Left lung (tissue), 10 donors: ENCODE data around the gene CASK. TPM values are rescaled to one million over a fixed set of nuclear protein-coding genes. Genes with fewer than 3 reads are reported as not detected.

Experiments
- ATAC-seq: fragments of 200-7000 bp; cut with Tn5 transposase; one replicate; pipeline ENCODE4 v1.9.1; 2020; ENCODE audit warnings: moderate library complexity
- DNase-seq, 4 donors: peaks; one replicate each; pipeline ENCODE4 v3.0.0-alpha.2; 2013 to 2020
- H3K27ac ChIP-seq, 2 donors: fragments of 200-600 bp; sonication (generic) in 1 of 2; one replicate each; pipeline versions ENCODE4 v1.5.0 to v1.8.0; 2020 to 2021
- H3K27me3 ChIP-seq, 2 donors: fragments of 200-600 bp; sonication (generic) in 1 of 2; one replicate each; pipeline versions ENCODE4 v1.5.0 to v1.8.0; 2020 to 2021
- H3K36me3 ChIP-seq, 2 donors: fragments of 200-600 bp; sonication (generic) in 1 of 2; one replicate each; pipeline versions ENCODE4 v1.5.0 to v1.8.0; 2020 to 2021
- H3K4me1 ChIP-seq, 2 donors: fragments of 200-600 bp; one replicate each; pipeline ENCODE4 v1.8.0; 2021
- H3K4me3 ChIP-seq, 2 donors: fragments of 200-600 bp; sonication (generic) in 1 of 2; one replicate each; pipeline versions ENCODE4 v1.5.0 to v1.8.0; 2020 to 2021; ENCODE audit warnings: mild to moderate bottlenecking in 1 of 2
- H3K9me3 ChIP-seq, 2 donors: fragments of 200-600 bp; sonication (generic) in 1 of 2; one replicate each; pipeline versions ENCODE4 v1.5.0 to v1.8.0; 2020 to 2021
- intact Hi-C, 2 donors: fragments of 100-400 bp; cut with DNase I; formaldehyde crosslinking; loops; one replicate each; pipeline versions ENCODE4 v1.11.2 to v1.14.2; 2022
- polyA plus RNA-seq, 6 donors: library from polyadenylated mRNA; unstranded; fragments of 120-200 nt; gene quantifications; one replicate each; pipeline ENCODE4 v1.2.1, GENCODE V29; 2013; ENCODE audit not compliant: insufficient read length in 6 of 6
- total RNA-seq, 2 donors: library from RNA; stranded (reverse); fragmentation: NEBNext Ultra II Directional; extraction: Animal tissue kit (Norgen Biotek cat#: 25700); gene quantifications; one replicate each; pipeline ENCODE4 v1.2.1, GENCODE V29; 2021
- TF ChIP-seq, protein P1 (sequence below), 2 donors: fragments of 200-600 bp; sonication (generic) in 1 of 2; IDR thresholded peaks; one replicate each; pipeline versions ENCODE4 v1.5.0 to v1.8.0; 2021; ENCODE audit warnings: antibody characterized with exemption in 2 of 2
- donor health status: DM: no; HTN: yes; CAD: no.
- donor health status: DM: no; HTN: no; CAD: no.

CASK gene
- total and polyA plus RNA-seq, 8 donors: 48.2 to 70.7 (median 56.9) TPM

GRCh38 chrX:41480508-41481260 is 442.7 kb downstream of the CASK start:
- H3K9me3 ChIP-seq: no peaks in the 10 kb centered on the region
- H3K4me3 ChIP-seq: no peak overlapping the region
- no peak for DNase-seq
- no peaks in the 10 kb centered on the region for H3K27me3 ChIP-seq
- intact Hi-C loops: no loop called here
- no peak for ATAC-seq
- H3K4me1 ChIP-seq: no peaks in the 10 kb centered on the region
- H3K36me3 ChIP-seq: no peaks in the 10 kb centered on the region
- TF ChIP-seq, protein P1, sequence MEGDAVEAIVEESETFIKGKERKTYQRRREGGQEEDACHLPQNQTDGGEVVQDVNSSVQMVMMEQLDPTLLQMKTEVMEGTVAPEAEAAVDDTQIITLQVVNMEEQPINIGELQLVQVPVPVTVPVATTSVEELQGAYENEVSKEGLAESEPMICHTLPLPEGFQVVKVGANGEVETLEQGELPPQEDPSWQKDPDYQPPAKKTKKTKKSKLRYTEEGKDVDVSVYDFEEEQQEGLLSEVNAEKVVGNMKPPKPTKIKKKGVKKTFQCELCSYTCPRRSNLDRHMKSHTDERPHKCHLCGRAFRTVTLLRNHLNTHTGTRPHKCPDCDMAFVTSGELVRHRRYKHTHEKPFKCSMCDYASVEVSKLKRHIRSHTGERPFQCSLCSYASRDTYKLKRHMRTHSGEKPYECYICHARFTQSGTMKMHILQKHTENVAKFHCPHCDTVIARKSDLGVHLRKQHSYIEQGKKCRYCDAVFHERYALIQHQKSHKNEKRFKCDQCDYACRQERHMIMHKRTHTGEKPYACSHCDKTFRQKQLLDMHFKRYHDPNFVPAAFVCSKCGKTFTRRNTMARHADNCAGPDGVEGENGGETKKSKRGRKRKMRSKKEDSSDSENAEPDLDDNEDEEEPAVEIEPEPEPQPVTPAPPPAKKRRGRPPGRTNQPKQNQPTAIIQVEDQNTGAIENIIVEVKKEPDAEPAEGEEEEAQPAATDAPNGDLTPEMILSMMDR (IDR thresholded peaks at IDR 0.05): no peak
- no peak overlapping the region for H3K27ac ChIP-seq

DNA sequence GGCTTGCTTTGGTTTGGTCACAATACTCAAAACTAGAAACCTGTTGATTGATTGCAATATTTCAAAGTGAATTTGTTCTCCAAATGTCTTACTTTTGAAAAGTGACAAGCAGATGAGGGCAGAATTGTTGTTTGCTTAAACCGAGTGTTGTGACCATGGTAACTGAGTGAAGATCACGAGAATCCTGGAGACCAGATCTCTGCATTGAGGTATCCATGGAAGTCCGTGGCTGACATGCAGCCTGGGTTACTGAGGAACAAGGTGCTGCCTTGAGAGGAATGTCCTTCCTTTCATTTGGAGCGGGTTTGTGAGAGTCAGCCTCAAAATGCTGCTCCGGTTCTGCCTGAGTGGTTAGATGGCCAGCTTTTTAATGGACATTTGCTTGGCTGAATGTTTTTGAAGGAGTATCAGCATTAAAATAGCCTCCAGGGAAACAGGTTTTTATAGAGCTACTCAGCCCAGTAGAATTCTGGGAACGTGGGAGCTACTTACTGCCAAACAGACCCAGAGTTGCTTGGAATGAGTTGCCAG is 444.9 kb downstream of the CASK start:
- Histone ChIP-seq H3K9me3 (no peaks in the 10 kb centered on the region), H3K27me3 (no peaks in the 10 kb centered on the region), H3K27ac (no peak overlapping the region), H3K4me1 (no peaks in the 10 kb centered on the region), H3K4me3 (no peak overlapping the region), H3K36me3 (no peaks in the 10 kb centered on the region)
- TF ChIP-seq, protein P1 (IDR thresholded peaks at IDR 0.05): no peak
- intact Hi-C loops: no loop called here
- ATAC-seq: no peak
- no peak for DNase-seq

GRCh38 chrX:41475591-41476241 is 447.6 kb downstream of the CASK start:
- DNase-seq: no peak
- intact Hi-C loops: no loop called here
- TF ChIP-seq, protein P1 (IDR thresholded peaks at IDR 0.05): no peak

DNA sequence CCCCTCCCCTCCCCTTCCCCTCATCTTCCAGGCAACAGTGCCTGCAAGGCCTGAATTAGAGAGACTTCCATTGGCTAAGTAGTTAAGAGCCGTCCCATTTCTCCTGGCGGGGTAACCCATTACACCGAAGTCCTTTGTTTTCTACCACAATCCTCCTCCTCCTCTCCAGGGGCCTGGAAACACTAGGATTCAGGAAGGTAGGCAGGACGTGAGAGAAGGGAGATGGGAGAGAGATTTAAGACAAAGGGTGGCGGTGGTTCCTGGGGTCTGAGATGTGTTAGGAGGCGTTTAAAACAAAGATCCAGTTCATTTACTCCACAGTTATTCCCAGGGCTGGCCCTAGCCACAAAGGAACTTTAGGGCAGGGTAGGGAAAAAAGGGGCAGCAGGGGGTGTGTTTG is 448.2 kb downstream of the CASK start:
- H3K27me3 ChIP-seq: no peaks in the 10 kb centered on the region
- DNase-seq (no peak), ATAC-seq (no peak)
- H3K4me1 ChIP-seq: no peaks in the 10 kb centered on the region
- H3K4me3 ChIP-seq: no peak overlapping the region
- H3K27ac ChIP-seq: no peak overlapping the region
- intact Hi-C loops: no loop called here
- no peaks in the 10 kb centered on the region for H3K36me3 ChIP-seq
- TF ChIP-seq, protein P1 (IDR thresholded peaks at IDR 0.05): no peak
- H3K9me3 ChIP-seq: no peaks in the 10 kb centered on the region

More at GRCh38 chrX:41475591-41476241, 447.6 kb downstream of the CASK start:
- no peak overlapping the region for H3K27ac ChIP-seq
- no peaks in the 10 kb centered on the region for H3K4me1 ChIP-seq
- no peak overlapping the region for H3K4me3 ChIP-seq
- no peaks in the 10 kb centered on the region for H3K36me3 ChIP-seq
- H3K9me3 ChIP-seq: no peaks in the 10 kb centered on the region
- ATAC-seq: no peak
- H3K27me3 ChIP-seq: no peaks in the 10 kb centered on the region

DNA sequence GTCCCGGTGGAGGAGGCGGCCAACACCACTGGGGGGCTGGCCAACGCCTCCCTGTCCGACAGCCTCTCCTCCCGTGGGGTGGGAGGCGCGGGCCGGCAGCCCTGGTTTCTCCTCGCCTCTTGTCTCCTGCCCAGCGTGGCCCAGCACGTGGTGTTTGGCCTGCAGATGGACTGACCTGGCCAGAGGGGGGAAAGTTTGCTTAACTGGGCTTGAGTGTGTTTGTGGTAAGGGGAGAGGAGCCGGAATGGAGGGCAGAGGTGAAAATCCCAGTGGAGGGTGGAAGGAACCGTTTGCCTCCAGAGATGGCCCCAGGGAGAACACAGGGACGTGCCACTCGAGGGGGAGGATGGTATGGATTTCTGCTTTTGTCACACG is 448.6 kb downstream of the CASK start:
- TF ChIP-seq, protein P1 (IDR thresholded peaks at IDR 0.05): no peak
- no peak for ATAC-seq
- Histone ChIP-seq H3K4me1 (no peaks in the 10 kb centered on the region), H3K27ac (no peak overlapping the region), H3K27me3 (no peaks in the 10 kb centered on the region), H3K4me3 (no peak overlapping the region), H3K36me3 (no peaks in the 10 kb centered on the region), H3K9me3 (no peaks in the 10 kb centered on the region)
- DNase-seq: no peak
- intact Hi-C loops: no loop called here
